Fibroblast of lung (primary cell): ENCODE measurements around the gene TUBB3.

Experiments
- CTCF ChIP-seq, 2 donors: IDR thresholded peaks in 1 of 2; conservative IDR thresholded peaks in 1 of 2; 1 replicate in 1 of 2; 2 replicates in 1 of 2; pipeline ENCODE4 v1.5.1; 2011 to 2012; ENCODE audit warnings: low read length in 2 of 2, control low read depth in 1 of 2, inconsistent platforms in 1 of 2, low read depth in 1 of 2, mild to moderate bottlenecking in 1 of 2
- EZH2 ChIP-seq: IDR thresholded peaks from 2 replicates; pipeline ENCODE4 v1.5.1; 2012; ENCODE audit warnings: low read length, control low read depth, mild to moderate bottlenecking; ENCODE audit errors: missing control alignments

DNA sequence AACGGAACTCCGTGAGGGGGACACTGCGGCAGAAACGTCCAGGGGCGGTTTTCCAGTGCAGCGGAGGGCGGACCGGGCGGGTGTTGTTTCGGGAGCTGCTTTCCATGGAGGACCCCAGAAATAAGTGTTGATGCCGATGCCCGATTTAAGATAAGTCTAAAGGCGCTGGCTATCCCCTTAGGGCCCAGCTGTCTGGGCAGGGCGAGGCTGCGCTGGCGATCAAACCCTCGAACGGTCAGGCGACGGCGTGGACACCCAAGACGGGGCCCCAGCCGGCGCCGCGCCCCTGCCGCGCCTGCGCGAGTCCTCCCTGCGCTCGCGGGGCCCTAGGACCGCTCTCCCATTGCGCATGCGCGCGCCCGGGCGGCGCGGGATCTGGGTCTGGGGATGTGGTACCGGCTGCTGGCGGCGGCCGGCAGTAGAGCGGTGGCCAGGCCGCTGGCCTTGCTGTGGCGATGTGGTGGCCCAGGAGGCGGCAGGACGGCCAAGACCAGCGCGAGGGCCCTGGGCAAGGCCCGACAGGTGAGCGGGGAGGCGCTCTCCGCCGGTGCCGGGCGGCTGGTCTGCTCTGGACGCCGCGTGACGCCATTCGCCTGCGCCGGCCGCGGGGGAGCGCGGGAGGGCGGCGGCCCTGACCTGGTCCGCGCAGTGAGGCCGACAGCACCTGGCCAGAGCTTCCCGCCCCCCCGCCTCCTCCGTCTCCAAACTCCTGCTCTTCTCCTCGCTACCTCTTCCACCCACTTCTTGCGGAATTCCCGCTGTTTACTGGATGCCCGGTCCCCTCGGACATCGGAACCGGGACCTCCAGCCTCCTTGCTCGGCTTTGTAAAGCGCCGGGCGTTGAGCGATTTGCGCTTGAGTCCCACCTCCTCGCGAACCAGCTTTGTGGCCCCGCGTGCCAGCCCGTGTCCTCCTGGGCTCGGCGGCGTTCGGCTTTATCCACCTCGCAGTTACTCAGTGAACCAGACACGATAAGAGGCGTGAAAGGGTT, 49.4 kb downstream of the TUBB3 start:
- TF ChIP-seq CTCF (conservative IDR thresholded peaks at IDR 0.05 in 1 of 2, IDR thresholded peaks at IDR 0.05 in 1 of 2; ENCODE audit: low read depth in 1 of 2, low read length in 2 of 2) (no peak), EZH2 (no peak)
